OCI-LY3 (cell line): ENCODE measurements around the gene EMD.

Experiments
- H2AFZ ChIP-seq: fragments of 200-600, 300-600 bp; shearing (Covaris generic); 2 replicates; pipeline ENCODE4 v1.6.0; 2014; ENCODE audit warnings: antibody characterized with exemption, low read depth, low read length
- H3K27ac ChIP-seq: fragments of 200-600, 300-600 bp; sonication (generic); 2 replicates; pipeline ENCODE4 v1.5.1; 2014; ENCODE audit warnings: mild to moderate bottlenecking, low read length, moderate library complexity, mixed read lengths
- H3K27me3 ChIP-seq: fragments of 200-600, 300-600 bp; sonication (generic); 2 replicates; pipeline ENCODE4 v1.6.1; 2014; ENCODE audit warnings: low read depth, low read length, mixed read lengths
- H3K36me3 ChIP-seq: fragments of 200-600, 300-600 bp; sonication (generic); replicated peaks from 2 replicates; pipeline ENCODE3; 2014; ENCODE audit warnings: low read depth, low read length, mixed read lengths
- H3K4me1 ChIP-seq: fragments of 300-600, 200-600 bp; sonication (generic); 2 replicates; pipeline ENCODE4 v1.6.1; 2014; ENCODE audit warnings: low read length, mixed read lengths
- H3K4me2 ChIP-seq: fragments of 200-600, 300-600 bp; sonication (generic); 2 replicates; pipeline ENCODE4 v1.6.1; 2014; ENCODE audit warnings: low read length, mixed read lengths
- H3K4me3 ChIP-seq: fragments of 300-600, 200-600 bp; sonication (generic); 2 replicates; pipeline ENCODE4 v1.5.1; 2014; ENCODE audit warnings: antibody characterized with exemption, mild to moderate bottlenecking, low read length, moderate library complexity
- H3K79me2 ChIP-seq: fragments of 300-600, 200-600 bp; shearing (Covaris generic); 2 replicates; pipeline ENCODE4 v1.6.1; 2014; ENCODE audit warnings: mild to moderate bottlenecking, low read length, mixed read lengths
- H3K9ac ChIP-seq: fragments of 300-600, 200-600 bp; shearing (Covaris generic); 2 replicates; pipeline ENCODE4 v1.6.0; 2014; ENCODE audit warnings: mild to moderate bottlenecking, low read length, moderate library complexity
- H3K9me3 ChIP-seq: fragments of 200-600, 300-600 bp; shearing (Covaris generic); 2 replicates; pipeline ENCODE4 v1.6.1; 2014; ENCODE audit warnings: low read length, mixed read lengths; ENCODE audit not compliant: insufficient read depth
- H4K20me1 ChIP-seq: fragments of 200-600, 300-600 bp; sonication (generic); 2 replicates; pipeline ENCODE4 v1.6.1; 2016; ENCODE audit warnings: low read length, mixed read lengths; ENCODE audit not compliant: insufficient read depth
- EZH2phosphoT487 ChIP-seq: fragments of 200-600 bp; shearing (Covaris generic); IDR thresholded peaks from 2 replicates; pipeline ENCODE4 v1.6.1; 2018; ENCODE audit warnings: antibody characterized with exemption, mixed run types, low read depth
- TF ChIP-seq, protein P1 (sequence below): fragments of 200-600, 300-600 bp; sonication (generic); IDR thresholded peaks from 2 replicates; pipeline ENCODE4 v1.5.1; 2014; ENCODE audit warnings: antibody characterized with exemption, low read length, low read depth

The EMD gene

DNA sequence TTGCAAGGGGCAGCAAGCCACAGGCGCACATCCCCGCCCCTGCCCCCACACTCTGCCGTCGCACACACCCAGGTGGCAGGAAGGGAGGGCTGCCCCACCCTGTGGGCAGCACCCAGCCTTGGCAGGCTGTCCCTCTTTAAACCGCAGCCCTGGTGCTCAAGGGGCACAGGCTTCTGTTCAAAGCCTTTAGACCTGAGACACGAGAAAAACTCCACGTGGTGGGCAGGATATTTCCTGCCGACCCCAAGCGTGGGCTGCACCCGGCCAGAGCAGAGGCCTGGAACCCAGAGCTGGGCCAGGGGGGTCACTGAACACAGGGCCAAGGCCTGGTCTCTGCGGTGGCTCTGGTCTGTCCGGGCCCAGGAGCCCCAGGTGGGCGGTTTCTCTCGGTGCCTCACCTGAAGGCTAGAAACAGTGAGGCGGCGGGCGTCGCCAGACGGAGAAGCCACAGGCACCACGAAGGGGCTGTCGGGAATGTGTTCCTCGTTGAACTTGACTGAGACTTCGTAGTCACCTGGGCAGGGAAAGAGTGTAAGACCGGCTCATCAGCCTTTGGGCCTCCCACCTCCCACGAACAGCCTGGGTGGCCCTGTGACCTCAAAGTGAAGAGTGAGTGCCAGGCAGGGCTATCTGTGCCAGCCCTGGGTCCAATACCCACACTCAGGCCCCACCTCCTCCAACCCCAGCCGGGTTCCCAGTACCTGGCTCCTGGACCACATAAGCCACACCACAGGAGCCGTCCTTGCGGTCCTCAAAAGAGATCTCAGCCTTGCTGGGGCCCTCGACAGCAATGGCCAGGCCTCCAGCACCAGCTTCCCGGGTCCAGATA, 27.7 kb upstream of the EMD start:
- Histone ChIP-seq H3K4me2 (no peak overlapping the region), H3K4me1 (peaks cover 5% of the 10 kb centered on the region)

DNA sequence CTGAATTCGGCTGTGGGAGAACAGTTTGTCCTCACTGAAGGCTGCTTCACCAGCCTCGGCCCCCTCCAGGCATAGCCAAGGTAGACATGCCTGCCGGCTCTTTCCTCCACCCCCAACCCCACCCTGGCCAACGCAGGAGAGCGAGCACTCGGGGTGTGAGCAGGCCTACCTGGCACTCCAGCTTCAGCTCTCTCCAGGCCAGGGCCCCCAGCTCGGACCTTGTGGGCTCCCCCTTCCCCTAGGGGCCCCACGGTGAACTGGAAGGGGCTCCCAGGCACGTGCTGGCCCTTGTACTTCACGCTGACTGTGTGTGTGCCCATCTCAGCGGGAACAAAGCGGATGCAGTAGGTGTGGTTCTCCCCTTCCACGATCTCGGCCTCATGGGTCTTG, 27.1 kb upstream of the EMD start:
- no peak overlapping the region for H3K9ac ChIP-seq
- no peaks in the 10 kb centered on the region; the same call in 1 of the 2 replicates for H4K20me1 ChIP-seq
- no peak overlapping the region for H3K27ac ChIP-seq
- H3K4me3 ChIP-seq, result no peak overlapping the region
- peaks cover 30% of the 10 kb centered on the region for H3K36me3 ChIP-seq
- H3K9me3 ChIP-seq, result no peaks in the 10 kb centered on the region
- H3K79me2 ChIP-seq, result no peaks in the 10 kb centered on the region
- H3K4me2 ChIP-seq, result no peak overlapping the region
- no peak for TF ChIP-seq EZH2phosphoT487
- TF ChIP-seq, protein P1, sequence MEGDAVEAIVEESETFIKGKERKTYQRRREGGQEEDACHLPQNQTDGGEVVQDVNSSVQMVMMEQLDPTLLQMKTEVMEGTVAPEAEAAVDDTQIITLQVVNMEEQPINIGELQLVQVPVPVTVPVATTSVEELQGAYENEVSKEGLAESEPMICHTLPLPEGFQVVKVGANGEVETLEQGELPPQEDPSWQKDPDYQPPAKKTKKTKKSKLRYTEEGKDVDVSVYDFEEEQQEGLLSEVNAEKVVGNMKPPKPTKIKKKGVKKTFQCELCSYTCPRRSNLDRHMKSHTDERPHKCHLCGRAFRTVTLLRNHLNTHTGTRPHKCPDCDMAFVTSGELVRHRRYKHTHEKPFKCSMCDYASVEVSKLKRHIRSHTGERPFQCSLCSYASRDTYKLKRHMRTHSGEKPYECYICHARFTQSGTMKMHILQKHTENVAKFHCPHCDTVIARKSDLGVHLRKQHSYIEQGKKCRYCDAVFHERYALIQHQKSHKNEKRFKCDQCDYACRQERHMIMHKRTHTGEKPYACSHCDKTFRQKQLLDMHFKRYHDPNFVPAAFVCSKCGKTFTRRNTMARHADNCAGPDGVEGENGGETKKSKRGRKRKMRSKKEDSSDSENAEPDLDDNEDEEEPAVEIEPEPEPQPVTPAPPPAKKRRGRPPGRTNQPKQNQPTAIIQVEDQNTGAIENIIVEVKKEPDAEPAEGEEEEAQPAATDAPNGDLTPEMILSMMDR, result no peak
- no peaks in the 10 kb centered on the region for H3K27me3 ChIP-seq
- no peak overlapping the region for H2AFZ ChIP-seq
- H3K4me1 ChIP-seq, result peaks cover 5% of the 10 kb centered on the region

More for the DNA sequence above, 27.7 kb upstream of the EMD start:
- TF ChIP-seq, protein P1, result no peak
- TF ChIP-seq EZH2phosphoT487, result no peak
- no peaks in the 10 kb centered on the region for H3K27me3 ChIP-seq
- no peak overlapping the region for H3K27ac ChIP-seq
- no peak overlapping the region for H3K9ac ChIP-seq
- no peak overlapping the region for H3K4me3 ChIP-seq
- no peaks in the 10 kb centered on the region for H3K9me3 ChIP-seq
- H3K79me2 ChIP-seq, result no peaks in the 10 kb centered on the region
- no peak overlapping the region for H2AFZ ChIP-seq
- H4K20me1 ChIP-seq, result no peaks in the 10 kb centered on the region; the same call in 1 of the 2 replicates
- H3K36me3 ChIP-seq, result peaks cover 30% of the 10 kb centered on the region

GRCh38 chrX:154352466-154352865, 26.6 kb upstream of the EMD start:
- Histone ChIP-seq H3K4me3 (no peak overlapping the region), H3K4me1 (peaks cover under 1% of the 10 kb centered on the region; the same call in 1 of the 2 replicates), H3K79me2 (no peaks in the 10 kb centered on the region), H3K4me2 (no peak overlapping the region), H3K27ac (no peak overlapping the region), H3K9me3 (no peaks in the 10 kb centered on the region), H2AFZ (no peak overlapping the region), H3K9ac (no peak overlapping the region), H4K20me1 (no peaks in the 10 kb centered on the region; the same call in 1 of the 2 replicates), H3K27me3 (no peaks in the 10 kb centered on the region), H3K36me3 (peaks cover 33% of the 10 kb centered on the region)
- TF ChIP-seq, protein P1, result no peak
- no peak for TF ChIP-seq EZH2phosphoT487

- Histone ChIP-seq H3K36me3 (peaks cover 32% of the 10 kb centered on the region), H3K9ac (no peak overlapping the region), H3K9me3 (no peaks in the 10 kb centered on the region), H3K79me2 (no peaks in the 10 kb centered on the region), H3K27ac (no peak overlapping the region), H3K27me3 (no peaks in the 10 kb centered on the region), H3K4me2 (no peak overlapping the region), H3K4me3 (no peak overlapping the region), H3K4me1 (no peaks in the 10 kb centered on the region), H2AFZ (no peak overlapping the region), H4K20me1 (no peaks in the 10 kb centered on the region)
- no peak for TF ChIP-seq EZH2phosphoT487
- TF ChIP-seq, protein P1, result no peak
Measured at GRCh38 chrX:154353172-154353843, 25.8 kb upstream of the EMD start.
